ENCODE measurements around the gene HOXB3.

DNA sequence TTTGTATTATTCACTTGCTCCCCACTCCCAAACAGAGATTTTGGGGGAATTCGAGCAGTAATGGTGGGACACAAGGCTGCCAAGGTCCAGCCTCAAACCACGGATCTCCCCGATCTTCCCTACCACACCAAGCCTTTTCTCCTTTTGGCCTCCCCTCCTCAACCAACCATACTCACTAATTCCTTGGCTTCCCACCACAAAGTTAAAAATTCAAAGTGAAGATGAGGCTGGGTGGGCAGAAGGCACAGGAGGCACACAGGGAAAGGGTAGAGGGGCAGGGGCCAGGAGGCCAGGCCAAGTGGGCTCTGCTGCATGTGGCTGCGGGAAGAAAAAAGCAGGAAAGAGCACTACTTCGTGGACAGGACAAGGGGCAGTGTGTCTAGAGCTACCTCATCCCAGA is 27.1 kb downstream of the HOXB3 start:
- TF ChIP-seq EZH2 (IDR thresholded peaks at IDR 0.05; ENCODE audit: insufficient read depth, low read length) (no peak), CTCF (IDR thresholded peaks at IDR 0.05; ENCODE audit: insufficient read depth, low read depth, low read length) (no peak)

Data from astrocyte (in vitro differentiated cells and primary cell).